SU-DHL-6 (cell line): ENCODE results near the gene THY1.

Source experiments
- H2AFZ ChIP-seq: fragments of 200-600 bp; sonication (generic); 2 replicates; pipeline ENCODE4 v1.6.1; 2014; ENCODE audit warnings: low read depth, mild to moderate bottlenecking, moderate library complexity, mixed read lengths, antibody characterized with exemption, low read length; ENCODE audit not compliant: severe bottlenecking
- H3F3A ChIP-seq: fragments of 200-600 bp; shearing (Covaris generic); 2 replicates; pipeline ENCODE4 v1.6.0; 2016; ENCODE audit warnings: antibody characterized with exemption, mild to moderate bottlenecking; ENCODE audit not compliant: insufficient read depth
- H3K27ac ChIP-seq: fragments of 200-600 bp; sonication (generic); 2 replicates; pipeline ENCODE4 v1.5.1; 2016; ENCODE audit warnings: low read depth, mild to moderate bottlenecking, low read length, moderate library complexity, mixed read lengths
- H3K27me3 ChIP-seq: fragments of 200-600 bp; sonication (generic), shearing (Covaris generic); 2 replicates; pipeline ENCODE4 v1.6.0; 2014; ENCODE audit warnings: mild to moderate bottlenecking, low read length
- H3K36me3 ChIP-seq: fragments of 200-600 bp; sonication (generic); 2 replicates; pipeline ENCODE4 v1.6.1; 2014; ENCODE audit warnings: mild to moderate bottlenecking, low read length, mixed read lengths
- H3K4me2 ChIP-seq: fragments of 300-600, 200-600 bp; shearing (Covaris generic), sonication (generic); 2 replicates; pipeline ENCODE4 v1.6.0; 2014; ENCODE audit warnings: low read length, low read depth, mild to moderate bottlenecking; ENCODE audit not compliant: poor library complexity, severe bottlenecking
- H3K4me3 ChIP-seq: fragments of 200-600 bp; sonication (generic); 2 replicates; pipeline ENCODE4 v1.5.1; 2014; ENCODE audit warnings: antibody characterized with exemption, low read length, mild to moderate bottlenecking, mixed read lengths; ENCODE audit not compliant: insufficient read depth, poor library complexity, severe bottlenecking
- H3K79me2 ChIP-seq: fragments of 200-600 bp; sonication (generic); 2 replicates; pipeline ENCODE4 v1.6.1; 2014; ENCODE audit warnings: mild to moderate bottlenecking, low read length, moderate library complexity; ENCODE audit not compliant: insufficient read depth
- H3K9ac ChIP-seq: fragments of 200-600 bp; sonication (generic); 2 replicates; pipeline ENCODE4 v1.7.0; 2014; ENCODE audit warnings: mild to moderate bottlenecking, low read length
- H3K9me2 ChIP-seq: fragments of 200-600 bp; sonication (generic); replicated peaks from 2 replicates; pipeline ENCODE4 v1.6.1; 2014; ENCODE audit warnings: low read length; ENCODE audit not compliant: insufficient read depth
- H3K9me3 ChIP-seq: fragments of 200-600 bp; sonication (generic); 2 replicates; pipeline ENCODE4 v1.6.1; 2014; ENCODE audit warnings: low read length, mixed read lengths; ENCODE audit not compliant: insufficient read depth
- H4K20me1 ChIP-seq: fragments of 200-600 bp; sonication (generic); 2 replicates; pipeline ENCODE4 v1.6.1; 2014; ENCODE audit warnings: low read depth, mild to moderate bottlenecking, antibody characterized with exemption, low read length, moderate library complexity, mixed read lengths
- EZH2phosphoT487 ChIP-seq: fragments of 200-600 bp; sonication (generic), shearing (Covaris generic); conservative IDR thresholded peaks from 2 replicates; pipeline ENCODE4 v1.6.1; 2018; ENCODE audit warnings: mild to moderate bottlenecking, antibody characterized with exemption, low read length, moderate library complexity, mixed read lengths
- TF ChIP-seq, protein P1 (sequence below): fragments of 200-600 bp; sonication (generic); IDR thresholded peaks from one replicate; pipeline ENCODE4 v1.5.1; 2017; ENCODE audit warnings: antibody characterized with exemption, mild to moderate bottlenecking, low read length, moderate library complexity; ENCODE audit not compliant: insufficient read depth, poor library complexity, severe bottlenecking

THY1 gene

DNA sequence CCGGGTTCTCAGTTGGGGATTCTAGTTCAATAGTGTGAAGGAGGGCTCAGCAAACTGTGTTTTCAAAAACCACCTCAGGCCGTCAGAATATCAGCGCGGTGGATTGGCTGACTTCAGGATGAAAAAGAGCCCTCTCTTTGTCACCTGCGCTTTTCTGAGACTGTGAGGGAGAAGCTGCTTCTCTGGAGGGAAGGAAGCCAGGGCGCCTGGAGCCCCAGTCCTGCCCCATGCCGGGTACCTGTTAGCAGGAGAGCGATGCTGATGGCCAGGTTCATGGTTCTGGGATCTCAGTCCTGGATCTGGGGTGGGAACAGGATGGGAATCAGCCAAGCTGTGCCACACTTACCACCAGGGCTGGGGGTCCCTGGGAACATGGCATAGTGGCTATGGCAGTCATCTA is 2.3 kb downstream of the THY1 start:
- Histone ChIP-seq H3K27ac (no peak overlapping the region), H3K9me2 (no peaks in the 10 kb centered on the region), H3K27me3 (no peaks in the 10 kb centered on the region), H4K20me1 (no peaks in the 10 kb centered on the region), H3K4me2 (no peak overlapping the region), H3K9ac (no peak overlapping the region), H3K9me3 (no peaks in the 10 kb centered on the region), H2AFZ (no peak overlapping the region), H3F3A (no peaks in the 10 kb centered on the region), H3K36me3 (no peaks in the 10 kb centered on the region), H3K79me2 (no peaks in the 10 kb centered on the region), H3K4me3 (no peak overlapping the region)
- TF ChIP-seq, protein P1, sequence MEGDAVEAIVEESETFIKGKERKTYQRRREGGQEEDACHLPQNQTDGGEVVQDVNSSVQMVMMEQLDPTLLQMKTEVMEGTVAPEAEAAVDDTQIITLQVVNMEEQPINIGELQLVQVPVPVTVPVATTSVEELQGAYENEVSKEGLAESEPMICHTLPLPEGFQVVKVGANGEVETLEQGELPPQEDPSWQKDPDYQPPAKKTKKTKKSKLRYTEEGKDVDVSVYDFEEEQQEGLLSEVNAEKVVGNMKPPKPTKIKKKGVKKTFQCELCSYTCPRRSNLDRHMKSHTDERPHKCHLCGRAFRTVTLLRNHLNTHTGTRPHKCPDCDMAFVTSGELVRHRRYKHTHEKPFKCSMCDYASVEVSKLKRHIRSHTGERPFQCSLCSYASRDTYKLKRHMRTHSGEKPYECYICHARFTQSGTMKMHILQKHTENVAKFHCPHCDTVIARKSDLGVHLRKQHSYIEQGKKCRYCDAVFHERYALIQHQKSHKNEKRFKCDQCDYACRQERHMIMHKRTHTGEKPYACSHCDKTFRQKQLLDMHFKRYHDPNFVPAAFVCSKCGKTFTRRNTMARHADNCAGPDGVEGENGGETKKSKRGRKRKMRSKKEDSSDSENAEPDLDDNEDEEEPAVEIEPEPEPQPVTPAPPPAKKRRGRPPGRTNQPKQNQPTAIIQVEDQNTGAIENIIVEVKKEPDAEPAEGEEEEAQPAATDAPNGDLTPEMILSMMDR = no peak
- TF ChIP-seq EZH2phosphoT487 = no peak

DNA sequence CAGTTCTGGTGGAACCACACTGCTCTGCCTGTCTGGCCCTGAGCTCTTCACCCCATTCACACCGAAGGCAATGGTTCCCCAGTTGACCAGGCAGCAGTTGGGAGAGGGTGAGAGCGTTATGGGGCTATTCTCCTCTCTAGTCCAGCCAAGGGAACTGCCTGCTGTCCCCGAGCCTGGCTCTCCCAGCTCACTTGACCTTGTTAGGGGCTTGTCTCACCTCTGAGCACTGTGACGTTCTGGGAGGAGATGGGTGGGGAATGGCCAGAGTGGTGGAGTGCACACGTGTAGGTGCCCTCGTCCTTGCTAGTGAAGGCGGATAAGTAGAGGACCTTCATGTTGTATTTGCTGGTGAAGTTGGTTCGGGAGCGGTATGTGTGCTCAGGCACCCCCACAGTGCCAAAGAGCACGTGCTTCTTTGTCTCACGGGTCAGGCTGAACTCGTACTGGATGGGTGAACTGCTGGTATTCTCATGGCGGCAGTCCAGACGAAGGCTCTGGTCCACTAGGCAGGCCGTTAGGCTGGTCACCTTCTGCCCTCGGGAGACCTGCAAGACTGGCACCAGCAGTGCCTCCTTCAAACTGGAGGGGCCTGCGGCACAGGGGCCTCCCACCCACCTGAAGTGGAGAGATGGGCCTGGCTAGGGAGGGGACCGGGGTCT is 3.0 kb downstream of the THY1 start:
- no peak overlapping the region for H3K27ac ChIP-seq
- no peaks in the 10 kb centered on the region for H3F3A ChIP-seq
- no peak overlapping the region for H3K4me3 ChIP-seq
- no peaks in the 10 kb centered on the region for H3K9me3 ChIP-seq
- no peak overlapping the region for H3K9ac ChIP-seq
- H3K4me2 ChIP-seq = no peak overlapping the region
- no peak overlapping the region for H2AFZ ChIP-seq
- no peaks in the 10 kb centered on the region for H3K27me3 ChIP-seq
- TF ChIP-seq, protein P1 = no peak
- no peak for TF ChIP-seq EZH2phosphoT487
- H3K79me2 ChIP-seq = no peaks in the 10 kb centered on the region
- no peaks in the 10 kb centered on the region for H4K20me1 ChIP-seq
- no peaks in the 10 kb centered on the region for H3K9me2 ChIP-seq
- no peaks in the 10 kb centered on the region for H3K36me3 ChIP-seq

DNA sequence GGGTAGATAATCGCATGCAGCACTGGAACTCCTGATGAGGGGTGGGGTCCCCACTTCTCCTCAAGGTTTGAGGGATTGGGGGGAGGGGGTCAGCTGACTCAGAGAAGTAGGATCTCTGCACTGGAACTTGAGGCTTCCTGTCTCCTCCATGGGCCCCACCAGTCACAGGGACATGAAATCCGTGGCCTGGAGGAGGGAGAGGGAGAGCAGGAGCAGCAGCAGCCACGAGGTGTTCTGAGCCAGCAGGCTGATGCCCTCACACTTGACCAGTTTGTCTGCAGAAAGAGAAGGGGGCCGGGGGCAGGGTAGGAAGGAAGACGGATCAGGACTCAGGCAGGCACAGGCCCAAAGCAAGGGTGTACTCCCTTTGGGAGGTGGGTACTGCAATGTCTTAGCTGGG is 3.7 kb downstream of the THY1 start:
- Histone ChIP-seq H3K9me2 (no peaks in the 10 kb centered on the region), H4K20me1 (no peaks in the 10 kb centered on the region), H3K27me3 (no peaks in the 10 kb centered on the region), H2AFZ (no peak overlapping the region), H3K4me2 (no peak overlapping the region), H3K9ac (no peak overlapping the region), H3K36me3 (no peaks in the 10 kb centered on the region), H3F3A (no peaks in the 10 kb centered on the region), H3K9me3 (no peaks in the 10 kb centered on the region), H3K79me2 (no peaks in the 10 kb centered on the region), H3K27ac (no peak overlapping the region), H3K4me3 (no peak overlapping the region)
- TF ChIP-seq, protein P1 = no peak
- no peak for TF ChIP-seq EZH2phosphoT487
